Activated T-cell treated with anti-CD3 and anti-CD28 coated beads for 1 hour (primary cell): ENCODE data around the gene NET1.
"Not testable (repeated sequence)": the region's sequence is repeated elsewhere in the genome, so short reads cannot be mapped to it uniquely, and the experiment has no call there.

ENCODE experiments used
- DNase-seq: peaks from one replicate; pipeline ENCODE4 v3.0.0-alpha.2; 2020; ENCODE audit warnings: low read depth

The NET1 gene

GRCh38 chr10:5400468-5401240 lies 11.7 kb upstream of the NET1 start:
- no peak for DNase-seq

DNA sequence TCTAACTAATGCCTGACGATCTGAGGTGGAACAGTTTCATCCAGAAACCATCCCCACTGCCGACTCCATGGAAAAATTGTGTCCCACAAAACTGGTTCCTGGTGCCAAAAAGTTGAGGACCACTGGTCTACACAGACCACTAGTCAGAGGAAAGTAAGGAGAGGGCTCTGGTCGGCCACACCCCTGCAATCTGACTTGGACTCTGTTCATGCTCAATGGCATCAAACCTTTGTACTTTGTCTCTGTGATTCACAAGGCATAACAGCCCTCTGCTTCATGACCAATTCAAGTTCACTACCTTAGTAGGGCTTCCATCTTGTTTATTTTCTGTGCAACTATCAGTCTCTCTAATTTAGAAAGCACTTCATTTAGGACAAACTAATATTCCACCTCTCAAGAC lies 9.6 kb upstream of the NET1 start:
- DNase-seq, result no peak

GRCh38 chr10:5404208-5405041 lies 7.9 kb upstream of the NET1 start, which contains the start of gene TUBAL3:
Gene TUBAL3 (minus strand): TSS chr10:5404828. CDS start chr10:5404792, 36 bp downstream.
- no peak for DNase-seq

GRCh38 chr10:5406918-5407317 lies 5.4 kb upstream of the NET1 start:
- DNase-seq, result no peak

DNA sequence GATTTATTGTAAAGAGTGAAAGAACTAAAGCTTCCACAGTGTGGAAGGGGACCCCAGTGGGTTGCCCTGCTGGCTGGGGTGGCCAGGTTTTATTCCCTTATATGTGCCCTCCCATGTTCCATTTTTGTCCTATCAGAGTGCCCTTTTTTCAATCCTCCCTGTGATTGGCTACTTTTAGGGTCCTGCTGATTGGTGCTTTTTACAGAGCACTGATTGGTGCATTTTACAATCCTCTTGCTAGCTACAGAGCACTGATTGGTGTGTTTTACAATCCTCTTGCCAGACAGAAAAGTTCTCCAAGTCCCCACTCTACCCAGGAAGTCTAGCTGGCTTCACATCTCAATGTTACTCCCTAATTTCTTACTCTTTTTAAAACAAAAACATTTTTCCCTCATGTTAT lies 1.6 kb upstream of the NET1 start:
- not testable (repeated sequence) for DNase-seq

DNA sequence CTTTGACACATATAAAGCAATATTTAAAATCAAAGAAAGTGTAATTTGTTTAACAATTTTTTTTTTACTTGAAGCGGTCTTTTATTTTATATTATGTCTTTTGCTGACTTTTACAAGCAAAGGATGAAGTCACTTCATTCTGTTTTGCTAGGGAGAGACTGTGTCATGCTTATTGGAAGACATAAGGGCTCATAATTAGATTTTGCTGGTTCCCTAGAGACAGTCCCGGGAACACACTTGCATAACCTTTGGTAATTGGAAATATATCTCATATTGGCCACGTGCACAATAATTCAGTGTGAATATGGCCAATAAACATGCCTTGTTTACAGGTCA lies 448 bp upstream of the NET1 start:
- DNase-seq, result no peak

- no peak for DNase-seq
Observed at GRCh38 chr10:5413012-5413938, 918 bp downstream of the NET1 start.

- no peak for DNase-seq
Observed at GRCh38 chr10:5416981-5417380, 4.6 kb downstream of the NET1 start.

- DNase-seq, result no peak
Observed at GRCh38 chr10:5418584-5418983, 6.2 kb downstream of the NET1 start.

DNA sequence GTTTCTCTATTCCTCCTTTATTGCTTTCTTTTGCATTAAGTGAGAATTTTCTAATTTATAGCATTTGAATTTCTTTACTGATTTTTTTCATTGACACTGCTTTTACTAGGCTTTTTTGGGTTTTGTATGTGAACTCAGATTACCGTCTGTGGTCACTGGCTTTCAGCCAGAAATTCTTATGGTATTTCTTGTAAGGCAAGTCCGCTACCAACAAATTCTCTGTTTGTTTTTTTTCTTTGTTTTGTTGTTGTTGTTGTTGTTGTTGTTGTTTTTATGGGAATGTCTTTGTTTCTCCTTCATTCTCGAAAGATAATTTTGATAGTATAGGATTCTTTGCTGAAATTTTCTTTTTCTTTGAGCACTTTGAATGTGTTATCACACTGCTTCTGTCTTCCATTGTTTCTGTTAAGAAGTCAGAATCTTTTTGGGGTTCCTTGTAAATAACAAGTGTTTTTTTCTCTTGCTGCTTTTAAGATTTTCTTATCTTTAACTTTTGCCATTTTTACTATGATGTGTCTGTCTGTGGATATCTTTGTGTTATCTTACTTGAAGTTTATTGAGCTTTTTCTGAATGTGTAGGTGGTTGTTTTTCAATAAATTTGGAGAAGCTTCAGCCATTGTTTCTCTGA lies 7.2 kb downstream of the NET1 start:
- no peak for DNase-seq

- no peak for DNase-seq
Observed at GRCh38 chr10:5423771-5424170, 11.4 kb downstream of the NET1 start.

DNA sequence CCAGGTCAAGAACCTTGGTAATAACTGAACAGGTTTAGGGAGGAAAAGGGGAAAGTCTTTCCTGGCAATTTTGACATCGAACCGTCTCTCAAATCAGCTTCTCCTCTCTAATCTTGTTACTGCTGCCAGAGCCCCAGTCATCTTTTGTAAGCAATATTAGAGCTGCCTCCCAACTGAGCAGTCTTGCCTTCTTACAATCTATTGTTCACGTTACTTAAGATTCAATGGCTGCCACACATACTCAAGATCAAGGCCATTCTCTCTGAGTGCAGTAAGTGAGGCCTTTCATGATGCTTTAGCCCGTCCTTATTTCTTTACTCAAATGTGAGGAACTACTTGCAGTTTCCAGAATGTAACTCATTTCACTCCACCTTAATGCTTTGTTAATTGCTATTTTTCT lies 12.4 kb downstream of the NET1 start:
- DNase-seq, result no peak

DNA sequence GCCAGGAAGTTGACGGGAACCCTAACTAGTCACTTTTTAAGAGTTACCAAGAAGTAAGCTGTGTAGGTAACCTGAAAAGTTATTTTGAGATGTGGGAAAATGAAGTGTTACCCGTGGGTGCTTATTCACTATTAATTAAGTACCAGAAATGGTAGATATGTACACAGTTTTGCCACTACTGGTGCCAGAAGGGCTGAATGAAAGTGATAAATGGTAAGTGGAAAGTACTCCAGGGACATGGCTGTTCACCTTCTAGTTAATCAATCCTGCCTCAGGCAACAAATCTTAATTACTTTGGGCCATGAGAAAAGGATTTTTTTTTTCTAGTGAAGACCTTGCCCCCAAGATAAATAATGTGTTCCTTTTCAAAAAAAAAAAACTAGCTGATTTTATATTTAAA lies 15.8 kb downstream of the NET1 start:
- no peak for DNase-seq

DNA sequence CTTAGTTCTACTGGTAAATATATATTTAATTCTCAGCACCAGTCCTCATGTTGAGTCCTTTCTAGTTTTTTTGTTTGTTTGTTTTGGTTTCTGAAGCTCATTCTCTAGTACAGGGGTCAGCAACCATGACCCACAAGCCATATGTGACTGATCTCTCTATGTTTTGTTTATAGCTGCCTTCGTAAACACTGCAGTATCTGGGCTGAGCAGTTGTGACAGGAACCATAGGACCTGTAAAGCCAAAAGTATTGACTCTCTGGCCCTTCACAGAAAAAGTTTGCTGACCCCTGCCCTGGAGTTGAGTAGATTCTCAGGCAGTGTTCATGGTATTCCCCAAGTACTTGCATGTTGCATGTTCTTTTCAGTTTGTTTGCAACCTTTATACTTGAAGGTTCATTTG lies 20.8 kb downstream of the NET1 start:
- DNase-seq, result no peak

DNA sequence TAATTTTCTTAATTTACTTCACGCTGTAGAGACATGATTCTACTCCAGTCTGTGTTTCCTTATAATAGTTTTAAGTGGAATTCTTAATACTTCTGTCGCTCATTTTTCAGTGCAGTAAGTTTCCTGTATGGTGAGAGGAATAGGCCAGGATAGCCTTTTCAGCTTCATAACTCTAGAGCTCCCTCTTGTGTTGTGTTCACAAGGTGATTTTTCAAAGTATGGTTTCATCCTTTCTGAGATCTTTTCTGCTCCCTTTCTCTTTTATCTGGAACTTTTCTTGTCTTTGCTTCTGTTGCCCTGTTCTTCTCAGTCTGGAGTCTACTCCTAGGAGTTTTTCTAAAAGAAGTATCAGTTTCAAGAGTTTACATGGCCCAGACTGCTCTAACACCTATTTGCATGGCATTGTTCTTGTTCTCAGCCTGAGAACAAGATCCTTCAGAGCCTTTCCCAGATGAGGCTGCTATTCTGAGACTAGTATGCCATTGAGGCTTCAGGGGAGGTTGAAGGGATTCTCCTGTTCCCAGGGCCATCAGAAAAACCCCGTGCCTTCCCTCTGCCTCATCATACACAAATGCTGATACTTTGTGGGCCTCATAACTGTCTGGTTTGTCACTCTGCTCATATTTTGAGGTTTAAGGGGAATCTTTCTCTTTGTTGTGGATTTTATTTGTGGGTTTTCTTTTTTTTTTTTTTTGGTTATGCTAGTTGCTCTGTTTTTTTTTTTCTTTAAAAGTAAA lies 21.8 kb downstream of the NET1 start:
- DNase-seq, result no peak

GRCh38 chr10:5435328-5435727 lies 23.0 kb downstream of the NET1 start:
- DNase-seq, result no peak

DNA sequence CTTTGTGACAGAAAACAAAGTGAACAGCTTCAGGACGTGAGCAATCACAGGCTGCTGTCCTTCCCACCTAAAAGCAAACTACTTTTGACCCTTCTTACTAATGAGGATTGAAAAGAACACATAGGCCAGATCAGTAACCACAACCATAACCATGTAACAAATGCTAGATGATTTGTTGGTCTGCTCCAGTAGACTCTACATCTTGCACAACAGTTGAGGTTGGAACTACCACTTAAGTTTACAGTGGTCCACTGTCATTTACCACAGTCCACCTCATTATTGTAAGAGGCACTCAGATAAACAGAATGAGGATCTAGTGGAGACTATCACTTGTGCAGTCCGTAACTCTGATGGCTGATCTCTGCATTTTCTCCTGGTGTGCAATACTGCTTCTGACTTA lies 27.8 kb downstream of the NET1 start:
- DNase-seq, result no peak

- DNase-seq, result no peak
Observed at GRCh38 chr10:5441106-5441505, 28.7 kb downstream of the NET1 start.

GRCh38 chr10:5442065-5442989 lies 30.0 kb downstream of the NET1 start:
- DNase-seq, result no peak

- no peak for DNase-seq
Observed at GRCh38 chr10:5442990-5443370, 30.6 kb downstream of the NET1 start.
